ENCODE results near the gene ATXN1.
"Not testable (repeated sequence)": the region's sequence is repeated elsewhere in the genome, so short reads cannot be mapped to it uniquely, and the experiment has no call there.

Gene ATXN1

DNA sequence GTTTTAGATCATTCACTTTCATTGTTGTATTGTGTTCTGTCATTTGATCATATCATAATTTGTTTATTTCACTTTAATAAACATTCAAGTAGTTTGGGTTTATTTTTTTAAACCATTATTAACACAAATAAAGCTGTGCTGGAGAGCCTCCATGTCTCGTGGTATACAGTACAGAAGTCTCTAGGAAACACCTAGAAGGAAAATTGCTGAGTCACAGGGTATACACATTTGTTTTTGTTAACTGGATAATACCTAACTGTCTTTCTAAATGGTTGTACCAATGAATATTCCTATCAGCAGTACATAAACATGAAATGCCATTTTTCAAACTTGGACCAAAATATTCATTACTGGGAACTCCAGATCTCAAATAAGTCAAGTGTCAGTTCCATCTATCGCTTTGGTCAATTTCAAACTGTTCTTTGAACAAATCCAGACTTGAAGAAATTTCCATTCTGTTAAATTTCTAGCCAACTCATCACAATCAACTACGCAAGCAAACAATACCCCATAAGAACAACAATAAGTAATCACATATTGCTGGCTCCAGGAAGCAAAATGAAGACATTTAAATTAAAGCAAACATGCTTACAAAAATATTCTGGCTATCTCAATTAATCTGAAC lies 138.1 kb downstream of the ATXN1 start:
- no peak for FAIRE-seq
- no peak for DNase-seq (ENCODE audit: low spot score)

DNA sequence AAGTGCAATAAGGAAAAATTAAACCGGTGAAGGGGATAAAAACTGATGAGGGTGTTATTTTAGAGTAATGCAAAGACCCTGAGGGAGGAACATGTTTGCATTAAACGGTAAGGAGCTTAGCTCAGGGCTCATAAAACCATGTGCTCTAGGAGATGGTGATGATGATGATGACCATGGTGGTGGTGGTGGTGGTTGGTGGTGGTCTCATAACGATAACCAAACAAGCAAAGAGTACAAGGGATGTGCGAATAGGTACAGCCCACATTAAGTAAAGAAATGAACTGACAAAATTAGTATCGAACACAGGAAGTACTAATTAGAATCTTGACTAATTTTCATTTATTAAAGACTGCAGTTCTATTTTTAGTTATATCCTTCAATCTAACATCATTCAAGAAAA lies 139.1 kb downstream of the ATXN1 start:
- FAIRE-seq (no peak), DNase-seq (ENCODE audit: low spot score) (no peak)

DNA sequence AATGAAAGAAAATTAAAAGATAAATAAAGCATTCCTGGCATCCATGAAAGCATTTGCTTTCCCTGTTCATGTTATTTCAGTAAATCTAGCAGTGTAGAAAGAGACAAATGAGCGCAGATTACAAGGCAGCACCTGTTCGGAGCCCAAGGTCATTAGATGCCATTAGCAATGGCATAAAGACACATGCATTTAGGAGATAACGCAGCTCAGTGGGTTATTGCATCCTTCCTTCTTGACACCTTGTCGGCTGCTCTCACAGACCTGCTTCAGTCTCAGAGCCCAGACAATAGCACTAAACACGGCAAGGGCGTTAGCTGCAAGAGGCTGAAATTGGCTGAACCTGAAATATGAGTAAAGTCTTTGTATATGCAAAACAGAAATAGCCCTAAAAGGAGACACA lies 140.3 kb downstream of the ATXN1 start:
- no peak for FAIRE-seq

DNA sequence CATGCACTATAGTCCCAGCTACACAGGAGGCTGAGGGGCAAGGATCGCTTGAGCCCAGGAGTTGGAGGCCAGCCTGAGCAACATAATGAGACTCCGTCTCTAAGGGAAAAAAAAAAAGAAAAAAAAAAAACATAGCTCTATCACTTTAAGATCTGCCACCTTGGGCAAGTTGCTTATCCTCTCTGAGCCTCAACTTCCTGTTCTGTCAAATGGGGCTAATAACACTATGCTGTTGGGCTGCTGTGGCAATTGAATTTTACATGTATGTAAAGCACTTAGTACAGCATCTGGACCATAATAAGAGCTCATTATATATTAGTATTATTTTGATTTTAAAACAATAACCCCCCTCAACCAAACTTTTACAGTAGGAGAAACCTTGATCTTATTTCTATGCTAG lies 141.5 kb downstream of the ATXN1 start:
- FAIRE-seq (no peak), DNase-seq (ENCODE audit: low spot score) (no peak)

More for the DNA sequence above, 140.3 kb downstream of the ATXN1 start:
- no peak for DNase-seq (ENCODE audit: low spot score)

DNA sequence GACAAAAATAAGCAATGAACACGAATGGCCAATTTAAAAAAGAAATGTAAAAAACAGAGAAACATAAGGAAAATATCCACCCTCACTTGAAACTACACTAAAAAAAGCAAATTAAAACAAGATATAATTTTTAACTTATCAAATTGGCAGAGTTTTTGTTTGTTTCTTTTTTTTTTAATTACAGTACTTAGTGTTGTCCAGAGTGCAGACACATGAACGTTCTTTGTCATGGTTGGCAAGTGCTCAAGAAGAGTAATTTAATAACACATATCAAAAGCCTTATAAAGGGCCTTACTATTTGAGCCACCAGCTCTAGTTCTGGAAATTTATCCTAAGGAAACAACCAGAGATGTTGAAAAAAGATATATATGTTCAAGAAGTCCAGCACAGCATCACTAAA lies 142.3 kb downstream of the ATXN1 start:
- FAIRE-seq (no peak), DNase-seq (ENCODE audit: low spot score) (no peak)

DNA sequence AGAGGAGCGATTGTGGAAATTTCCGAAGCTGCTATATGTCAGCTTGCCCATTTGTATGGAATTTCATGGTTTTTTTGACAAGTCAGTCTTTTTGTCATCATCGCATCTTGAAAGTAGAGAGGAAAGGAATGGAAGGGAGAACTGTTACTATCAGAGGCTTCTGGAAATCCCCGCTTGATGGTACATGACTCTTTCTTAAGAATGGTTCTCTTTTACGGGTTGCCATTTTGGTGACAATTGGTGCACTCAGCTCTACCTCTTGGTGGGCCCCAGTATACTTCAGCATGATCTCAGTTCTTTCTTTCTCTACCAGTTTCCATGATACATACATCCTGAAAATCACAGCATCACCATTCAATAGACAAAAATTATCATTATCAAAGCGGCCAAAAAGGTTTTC lies 146.0 kb downstream of the ATXN1 start:
- FAIRE-seq; DNase-seq (ENCODE audit: low spot score): not testable (repeated sequence)

DNA sequence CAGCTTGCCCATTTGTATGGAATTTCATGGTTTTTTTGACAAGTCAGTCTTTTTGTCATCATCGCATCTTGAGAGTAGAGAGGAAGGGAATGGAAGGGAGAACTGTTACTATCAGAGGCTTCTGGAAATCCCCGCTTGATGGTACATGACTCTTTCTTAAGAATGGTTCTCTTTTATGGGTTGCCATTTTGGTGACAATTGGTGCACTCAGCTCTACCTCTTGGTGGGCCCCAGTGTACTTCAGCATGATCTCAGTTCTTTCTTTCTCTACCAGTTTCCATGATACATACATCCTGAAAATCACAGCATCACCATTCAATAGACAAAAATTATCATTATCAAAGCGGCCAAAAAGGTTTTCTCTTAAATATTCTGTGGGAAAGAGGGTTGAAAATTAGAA lies 147.1 kb downstream of the ATXN1 start:
- FAIRE-seq; DNase-seq (ENCODE audit: low spot score): not testable (repeated sequence)

DNA sequence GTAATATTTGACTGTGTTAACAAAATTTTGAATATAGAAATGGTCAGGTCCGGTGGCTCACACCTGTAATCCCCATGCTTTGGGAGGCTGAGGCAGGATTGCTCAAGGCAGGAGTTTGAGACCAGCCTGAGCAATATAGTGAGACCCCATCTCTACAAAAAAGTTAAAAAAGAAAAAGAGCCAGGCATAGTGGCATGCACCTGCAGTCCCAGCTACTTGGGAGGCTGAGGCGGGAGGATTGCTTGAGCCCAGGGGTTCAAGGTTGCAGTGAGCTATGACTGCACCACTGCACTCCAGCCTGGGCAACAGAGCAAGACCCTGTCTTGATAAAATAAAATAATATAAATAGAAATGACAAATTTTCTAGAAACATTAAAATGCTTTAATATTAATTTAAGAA lies 147.8 kb downstream of the ATXN1 start:
- not testable (repeated sequence) for DNase-seq (ENCODE audit: low spot score); FAIRE-seq

DNA sequence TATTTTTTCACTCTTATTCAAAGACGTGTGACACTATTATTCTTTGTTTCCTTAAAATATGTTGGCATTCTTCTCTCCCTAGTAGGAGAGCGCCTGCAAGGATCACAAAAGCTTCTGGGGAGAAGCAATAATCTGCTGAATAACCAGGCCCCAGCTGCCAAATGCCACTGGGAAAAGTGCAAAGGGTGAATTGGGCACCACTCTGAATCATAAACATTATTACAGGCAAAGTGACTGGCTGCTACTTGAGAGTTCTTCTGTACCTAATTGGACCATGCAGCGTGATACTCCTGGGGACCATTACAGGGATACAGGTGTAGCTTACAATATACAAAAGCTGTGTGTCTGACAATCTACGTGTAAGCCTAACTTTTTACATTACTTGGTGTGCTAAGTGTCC lies 152.8 kb downstream of the ATXN1 start:
- no peak for FAIRE-seq
- no peak for DNase-seq (ENCODE audit: low spot score)

DNA sequence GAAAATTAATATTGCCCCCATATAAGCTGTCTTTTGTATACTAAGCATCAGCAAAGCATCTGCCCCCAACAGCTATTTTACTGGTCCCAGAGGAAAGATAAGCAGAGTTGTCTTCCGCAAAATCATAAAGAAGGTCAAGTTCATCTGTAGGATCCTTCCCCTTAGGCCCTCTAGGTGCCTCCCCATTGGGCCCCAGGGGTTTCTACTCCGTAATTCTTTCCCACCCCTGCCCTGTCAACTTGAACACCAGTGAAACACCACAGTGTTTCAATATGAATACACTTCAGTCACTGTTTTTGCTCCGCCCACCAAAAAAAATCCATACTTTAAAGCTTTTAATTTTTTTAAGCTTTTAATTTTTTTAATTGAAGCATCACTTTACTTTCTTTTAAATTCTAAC lies 159.2 kb downstream of the ATXN1 start:
- FAIRE-seq = no peak
- no peak for DNase-seq (ENCODE audit: low spot score)

DNA sequence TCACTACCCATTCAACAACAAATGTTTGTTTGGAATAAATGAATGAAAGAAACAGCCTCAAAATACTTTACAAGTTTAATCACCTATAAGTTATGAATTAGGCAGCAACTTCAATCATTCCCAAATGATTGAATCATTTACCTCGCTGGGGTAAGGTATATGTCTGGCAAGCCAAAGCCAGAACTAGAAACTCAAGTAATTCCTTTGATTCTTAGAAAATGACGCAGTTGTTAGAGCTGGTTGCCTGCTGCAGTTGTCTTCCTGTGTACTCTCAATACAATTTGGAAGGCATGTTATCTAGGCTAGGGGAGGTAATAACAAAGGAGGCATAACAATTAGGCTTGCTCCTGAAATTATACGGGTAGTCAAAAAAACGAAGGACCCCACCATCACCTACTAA lies 160.6 kb downstream of the ATXN1 start:
- no peak for DNase-seq (ENCODE audit: low spot score)
- no peak for FAIRE-seq

DNA sequence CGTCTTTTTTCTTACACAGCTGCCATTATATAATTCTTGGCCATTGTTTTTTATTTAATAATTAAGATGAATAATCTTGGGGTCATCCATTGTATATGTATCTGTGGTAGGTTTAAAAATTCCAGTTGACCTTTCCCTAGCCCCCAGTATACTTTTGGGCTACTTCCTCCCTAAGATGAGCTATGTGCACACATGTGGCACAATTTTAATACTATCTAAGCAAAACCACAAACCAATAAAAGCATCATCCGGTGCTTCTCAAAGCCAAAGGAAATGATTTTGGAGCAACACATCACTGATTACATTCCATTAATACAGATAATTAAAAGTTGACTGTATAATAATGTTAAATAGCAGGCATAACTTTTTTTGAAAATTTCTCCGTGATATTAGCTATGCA lies 161.2 kb downstream of the ATXN1 start:
- FAIRE-seq (no peak), DNase-seq (ENCODE audit: low spot score) (no peak)

DNA sequence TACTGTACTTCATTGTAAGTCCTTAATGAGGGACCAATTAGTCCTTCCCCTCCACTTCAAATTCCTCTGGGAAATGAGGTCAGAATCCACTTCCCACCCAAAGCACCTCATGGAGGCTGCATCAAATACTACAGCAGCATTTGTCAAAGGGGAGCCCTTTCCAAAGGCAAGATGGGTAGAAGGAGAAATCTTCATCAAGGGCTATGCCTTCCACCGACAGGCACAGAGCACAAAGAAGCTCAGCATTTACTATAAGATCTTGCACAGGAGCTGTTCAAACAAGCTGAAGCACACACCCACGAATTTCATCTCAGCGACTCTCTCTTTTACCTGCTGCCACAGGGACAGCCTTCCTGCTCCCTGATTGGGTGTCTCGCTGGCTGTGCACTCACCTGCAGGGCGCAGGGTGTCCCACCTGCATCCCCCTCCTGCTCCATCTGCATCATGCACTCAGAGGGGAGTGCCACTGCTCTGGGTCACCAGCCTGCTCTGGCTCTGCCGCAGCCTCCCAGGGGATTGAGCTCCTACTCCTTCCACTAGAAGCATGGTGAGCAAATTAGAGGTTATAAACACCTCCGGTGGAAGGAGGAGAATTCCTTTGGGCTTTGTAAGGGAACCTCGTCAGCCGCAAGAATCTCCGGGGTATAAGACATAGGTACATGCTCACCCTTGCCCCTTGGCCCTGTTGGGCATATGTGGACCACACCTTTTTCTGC lies 164.5 kb downstream of the ATXN1 start:
- DNase-seq (ENCODE audit: low spot score) = no peak
- FAIRE-seq = no peak

DNA sequence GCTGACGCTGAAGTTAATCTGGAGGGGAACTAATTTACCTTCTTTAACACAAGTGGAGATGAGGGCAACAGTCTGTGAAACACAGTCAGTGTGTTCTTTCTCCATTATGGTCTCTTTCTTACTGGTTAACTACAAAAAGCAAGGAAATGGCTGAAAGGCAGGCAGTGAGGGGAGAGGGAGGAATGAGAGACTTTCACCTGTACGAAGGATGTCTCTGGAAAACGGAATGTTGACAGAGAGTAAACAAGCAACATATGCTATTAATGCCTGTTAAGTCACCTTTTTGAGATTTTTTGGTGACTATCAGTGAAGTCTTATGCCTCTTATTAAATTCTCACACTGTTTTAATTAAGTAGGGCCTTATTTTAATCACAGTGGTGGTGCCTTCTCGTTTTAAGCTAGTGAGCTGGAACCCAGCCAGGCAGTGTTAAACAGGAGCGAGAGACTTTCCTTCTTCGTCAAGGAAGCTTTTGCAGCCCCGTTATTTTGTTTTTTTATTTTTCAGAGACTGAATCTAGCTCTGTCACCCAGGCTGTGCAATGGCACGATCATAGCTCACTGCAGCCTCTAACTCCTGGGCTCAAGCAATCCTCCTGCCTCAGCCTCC lies 165.6 kb downstream of the ATXN1 start:
- FAIRE-seq (no peak), DNase-seq (ENCODE audit: low spot score) (no peak)

DNA sequence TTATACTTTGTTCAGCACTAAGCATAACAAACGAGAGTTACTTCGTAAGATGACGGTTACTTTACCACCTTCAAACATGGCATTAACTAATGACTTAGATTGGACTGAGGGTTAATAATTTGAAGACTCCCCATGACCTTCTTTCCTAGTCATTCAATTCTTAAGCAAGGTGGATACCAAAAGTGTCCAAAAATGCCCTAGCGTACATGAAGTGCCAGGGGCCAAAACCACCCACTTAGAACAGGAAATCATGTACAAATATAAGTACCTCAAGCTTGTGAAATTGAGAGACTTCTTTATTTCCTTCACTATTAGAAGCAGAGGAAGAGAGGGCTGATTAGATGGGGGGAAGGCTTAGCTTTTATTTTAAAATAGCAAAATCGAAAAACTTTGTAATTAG lies 166.4 kb downstream of the ATXN1 start:
- DNase-seq (ENCODE audit: low spot score) (no peak), FAIRE-seq (no peak)

DNA sequence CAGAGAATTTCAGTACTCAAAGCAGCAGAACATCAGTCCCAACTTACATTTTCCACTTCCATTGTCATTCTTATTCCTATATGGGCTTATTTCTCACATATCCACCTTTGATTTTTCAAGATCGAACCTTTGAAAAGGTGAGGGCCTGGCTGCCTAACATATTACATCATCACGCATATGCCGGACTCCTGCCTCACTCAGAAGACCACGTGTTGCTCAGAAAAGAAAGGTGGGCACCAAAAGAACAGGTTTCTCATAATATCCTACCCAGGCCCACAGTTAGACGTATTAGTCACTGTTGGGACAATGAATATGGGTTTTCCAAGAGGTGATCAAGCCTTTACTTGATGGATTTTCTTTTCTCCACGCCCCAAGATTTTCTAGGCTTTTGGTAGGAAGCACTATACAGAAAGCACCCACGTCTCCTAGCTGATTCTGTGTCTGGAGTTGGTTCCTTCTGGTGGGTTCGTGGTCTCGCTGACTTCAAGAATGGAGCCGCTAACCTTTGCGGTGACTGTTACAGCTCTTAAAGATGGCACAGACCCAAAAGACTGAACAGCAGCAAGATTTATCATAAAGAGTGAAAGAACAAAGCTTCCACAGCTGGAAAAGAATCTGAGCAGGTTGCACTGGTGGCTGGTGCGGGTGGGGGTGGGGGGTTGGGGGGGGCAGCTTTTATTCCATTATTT lies 168.9 kb downstream of the ATXN1 start:
- FAIRE-seq (no peak), DNase-seq (ENCODE audit: low spot score) (no peak)

DNA sequence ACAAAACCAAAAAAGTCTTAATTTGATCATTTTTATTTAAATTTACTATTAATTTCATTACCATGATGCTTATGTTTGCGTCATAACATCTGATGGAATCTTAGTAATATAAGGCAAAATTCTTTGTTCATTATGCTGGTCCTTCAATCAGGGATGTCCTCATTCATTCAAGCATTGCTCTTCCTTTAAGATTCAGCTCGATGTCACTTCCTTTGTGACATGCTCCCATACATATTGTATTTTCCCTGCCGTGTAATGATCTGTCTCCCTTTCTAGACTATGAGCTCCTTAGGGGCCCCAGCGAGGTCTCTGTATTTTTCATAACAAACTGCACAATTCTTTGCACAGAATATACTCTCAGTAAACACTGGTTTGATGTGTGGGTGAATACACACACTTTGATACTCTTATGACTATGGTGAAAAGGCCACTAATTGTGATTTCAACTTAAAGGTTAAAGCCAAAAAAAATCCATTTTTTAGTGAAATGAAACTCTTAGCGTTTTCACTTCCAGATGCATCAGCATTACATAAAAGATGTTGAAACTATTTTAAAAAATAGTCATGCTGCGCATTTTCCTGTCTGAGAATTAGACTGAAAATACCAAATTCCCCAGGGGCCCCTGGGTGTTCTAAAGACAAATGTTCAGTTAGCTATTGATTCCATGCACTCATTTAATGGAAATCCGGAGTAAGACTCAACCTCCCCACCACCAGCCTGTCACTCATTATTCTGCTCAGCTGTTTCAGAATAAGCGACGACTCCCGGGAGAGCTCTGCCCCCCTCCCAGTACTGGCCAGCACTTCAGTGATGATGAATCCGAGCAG lies 169.7 kb downstream of the ATXN1 start:
- DNase-seq (ENCODE audit: low spot score) (no peak), FAIRE-seq (no peak)

DNA sequence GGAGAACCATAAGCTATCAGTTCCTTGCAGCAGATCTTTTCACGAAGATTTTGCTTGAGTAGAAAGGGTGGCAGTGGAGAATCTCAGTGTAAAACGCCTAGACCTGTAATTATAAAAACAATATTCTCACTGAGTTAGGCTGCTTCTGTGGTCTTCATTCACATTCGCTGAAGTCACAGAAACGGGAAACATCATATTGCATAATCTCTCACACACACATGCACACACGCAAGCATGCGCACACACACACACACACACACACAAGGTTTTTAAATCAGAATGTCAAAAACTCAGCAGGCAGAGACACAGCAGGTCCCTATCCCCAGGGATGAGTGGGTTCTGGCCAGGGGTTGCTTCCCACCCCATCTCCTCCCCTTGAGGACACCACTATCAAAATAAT lies 175.5 kb downstream of the ATXN1 start:
- FAIRE-seq = no peak
- no peak for DNase-seq (ENCODE audit: low spot score)

DNA sequence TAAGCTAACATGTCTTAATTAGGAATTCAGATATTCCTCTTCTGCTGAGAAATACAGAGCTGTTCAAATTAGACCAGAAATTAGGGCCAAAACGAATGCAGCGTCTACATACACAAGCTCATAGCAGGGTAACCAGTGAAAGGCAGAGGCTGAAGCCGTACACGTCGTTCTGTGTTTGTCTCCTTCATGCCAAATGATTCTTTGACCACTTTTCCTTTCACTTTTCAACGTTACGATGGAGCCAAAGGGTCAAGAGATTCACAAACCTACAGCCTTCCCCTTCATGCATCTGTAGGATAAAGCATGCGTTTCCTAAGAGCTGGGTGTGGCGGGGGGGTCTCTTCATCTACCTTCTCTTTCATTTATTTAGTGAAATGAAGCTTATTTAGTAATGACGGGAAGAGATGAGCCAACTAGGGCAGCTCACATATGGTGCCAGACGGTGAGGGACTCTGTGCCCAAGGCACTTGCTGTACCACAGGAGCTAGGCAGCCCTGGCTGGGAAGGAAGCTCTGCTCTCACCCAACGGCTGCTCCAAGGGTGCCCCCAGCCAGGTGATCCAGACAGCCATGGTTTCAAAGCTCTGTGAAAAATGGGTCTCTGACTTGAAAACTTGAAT lies 178.0 kb downstream of the ATXN1 start:
- FAIRE-seq (no peak), DNase-seq (ENCODE audit: low spot score) (no peak)

DNA sequence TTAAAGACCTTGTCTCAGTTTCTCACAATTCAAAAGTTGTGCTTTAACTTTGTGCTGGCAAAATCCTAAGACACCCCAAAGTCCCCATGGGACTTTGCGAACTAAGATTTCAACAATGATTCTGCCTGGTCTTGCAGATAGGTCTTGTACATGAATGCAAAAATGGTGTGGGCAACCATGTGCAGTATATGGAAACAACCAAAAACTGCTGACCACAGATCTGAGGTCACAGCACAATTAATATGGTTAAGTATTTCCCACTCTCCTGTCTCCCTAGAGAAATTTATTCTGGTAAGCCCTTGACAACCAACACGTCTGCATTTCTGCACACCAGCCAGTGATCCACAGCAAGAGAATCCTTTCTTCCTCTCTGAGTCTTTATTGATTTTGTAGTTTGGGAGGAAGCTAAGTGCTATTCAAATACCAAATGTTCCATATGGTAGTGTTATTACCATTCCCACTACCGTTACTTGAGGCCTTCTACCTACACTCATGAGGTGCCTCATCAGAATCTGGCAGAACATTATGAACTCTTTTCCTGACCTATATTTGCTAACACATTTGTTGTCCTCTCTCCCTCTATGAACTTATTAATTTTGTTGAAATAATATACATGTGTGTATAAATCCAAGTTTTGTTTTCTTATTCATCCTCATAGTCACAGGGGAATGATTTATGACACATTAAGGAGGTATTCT lies 178.7 kb downstream of the ATXN1 start:
- no peak for DNase-seq (ENCODE audit: low spot score)
- no peak for FAIRE-seq
